GM13977 (cell line): ENCODE results near the gene CAPN2.

Experiments used
- DNase-seq: peaks from one replicate; pipeline ENCODE4 v3.0.0; 2012; ENCODE audit warnings: low spot score
- in situ Hi-C: fragments of 300-500 bp; cut with MboI; formaldehyde crosslinking; loops from one replicate; pipeline ENCODE4 v1.12.0; 2022; ENCODE audit warnings: low sequenced_read_pairs, low pct_unique_long_range_greater_than_20kb, mixed read lengths, inconsistent platforms; ENCODE audit not compliant: unreplicated experiment
- TF ChIP-seq, protein P1 (sequence below): IDR thresholded peaks from 2 replicates; pipeline ENCODE4 v1.5.1; 2012; ENCODE audit warnings: mild to moderate bottlenecking, control low read depth; ENCODE audit not compliant: insufficient read depth; ENCODE audit errors: extremely low read depth, missing control alignments

Gene CAPN2

DNA sequence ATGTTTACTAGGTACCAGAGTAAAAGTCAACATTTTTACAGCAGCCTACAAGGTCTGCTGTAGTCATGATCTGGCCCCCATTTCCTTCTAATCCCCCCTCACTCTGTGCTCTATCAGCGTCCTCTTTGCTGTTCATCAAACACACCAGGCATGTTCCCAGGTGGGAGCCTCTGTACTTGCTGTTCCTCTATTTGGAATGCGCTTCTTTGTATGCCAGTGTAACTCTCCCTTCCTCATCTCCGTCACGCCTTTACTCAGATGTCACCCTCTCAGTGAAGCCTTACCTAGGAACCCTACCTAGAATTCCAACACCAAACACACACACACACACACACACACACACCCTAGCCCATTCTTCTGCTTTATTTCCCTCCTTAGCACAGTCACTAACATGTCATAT lies 112.4 kb downstream of the CAPN2 start:
- DNase-seq = no peak
- TF ChIP-seq, protein P1, sequence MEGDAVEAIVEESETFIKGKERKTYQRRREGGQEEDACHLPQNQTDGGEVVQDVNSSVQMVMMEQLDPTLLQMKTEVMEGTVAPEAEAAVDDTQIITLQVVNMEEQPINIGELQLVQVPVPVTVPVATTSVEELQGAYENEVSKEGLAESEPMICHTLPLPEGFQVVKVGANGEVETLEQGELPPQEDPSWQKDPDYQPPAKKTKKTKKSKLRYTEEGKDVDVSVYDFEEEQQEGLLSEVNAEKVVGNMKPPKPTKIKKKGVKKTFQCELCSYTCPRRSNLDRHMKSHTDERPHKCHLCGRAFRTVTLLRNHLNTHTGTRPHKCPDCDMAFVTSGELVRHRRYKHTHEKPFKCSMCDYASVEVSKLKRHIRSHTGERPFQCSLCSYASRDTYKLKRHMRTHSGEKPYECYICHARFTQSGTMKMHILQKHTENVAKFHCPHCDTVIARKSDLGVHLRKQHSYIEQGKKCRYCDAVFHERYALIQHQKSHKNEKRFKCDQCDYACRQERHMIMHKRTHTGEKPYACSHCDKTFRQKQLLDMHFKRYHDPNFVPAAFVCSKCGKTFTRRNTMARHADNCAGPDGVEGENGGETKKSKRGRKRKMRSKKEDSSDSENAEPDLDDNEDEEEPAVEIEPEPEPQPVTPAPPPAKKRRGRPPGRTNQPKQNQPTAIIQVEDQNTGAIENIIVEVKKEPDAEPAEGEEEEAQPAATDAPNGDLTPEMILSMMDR = no peak
- in situ Hi-C loops = no loop called here
